ENCODE measurements around the gene LMBRD1.
"Not testable (repeated sequence)": the region's sequence is repeated elsewhere in the genome, so short reads cannot be mapped to it uniquely, and the experiment has no call there.

LMBRD1 gene

DNA sequence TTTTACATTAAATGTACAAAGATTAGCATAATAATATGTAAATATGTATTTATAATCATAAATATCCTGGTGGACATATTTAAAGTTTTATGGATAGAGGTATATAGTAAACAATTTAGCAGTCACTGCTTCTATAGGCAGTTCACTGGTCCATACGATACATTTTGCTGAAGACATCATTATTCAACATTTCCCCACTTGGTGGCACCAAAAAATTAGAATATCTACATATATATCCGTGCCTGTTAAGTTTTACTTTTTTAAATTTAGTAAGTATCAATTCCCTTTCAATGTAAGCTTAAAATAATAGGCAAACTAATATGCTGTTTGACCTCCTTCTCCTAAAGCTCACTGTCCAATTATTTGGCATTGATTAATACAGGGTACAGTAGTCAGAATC is 64.2 kb downstream of the LMBRD1 start:
- no peak for DNase-seq (ENCODE audit: low read depth)

GRCh38 chr6:69732045-69732444 is 64.8 kb downstream of the LMBRD1 start:
- no peak for DNase-seq (ENCODE audit: low read depth)

DNA sequence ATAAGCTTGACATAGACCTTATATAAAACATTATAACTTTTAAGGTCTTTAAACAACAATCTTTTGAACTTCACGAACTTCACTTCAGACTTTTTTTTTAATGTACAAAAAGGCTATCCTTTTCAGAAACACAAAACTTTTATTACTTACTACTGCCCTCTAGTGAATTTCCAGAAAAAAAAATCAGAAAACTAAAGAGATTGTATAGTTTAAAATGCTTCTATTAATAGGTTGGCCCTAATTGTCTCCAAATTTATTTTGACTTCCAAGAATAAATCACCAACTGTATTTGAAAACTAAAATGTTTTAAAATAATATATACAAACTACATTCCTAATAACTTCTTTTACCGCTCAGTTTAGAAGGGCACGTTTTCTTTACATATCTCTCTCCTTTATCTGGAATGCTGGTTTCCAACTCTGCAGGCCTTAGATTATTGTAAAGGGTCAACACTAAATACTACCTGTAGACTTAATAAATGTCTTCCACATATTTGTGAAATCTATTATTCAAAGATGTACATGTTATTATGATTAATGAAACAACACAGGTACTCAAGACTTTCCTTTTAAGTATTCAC is 66.8 kb downstream of the LMBRD1 start:
- DNase-seq (ENCODE audit: low read depth) = no peak

DNA sequence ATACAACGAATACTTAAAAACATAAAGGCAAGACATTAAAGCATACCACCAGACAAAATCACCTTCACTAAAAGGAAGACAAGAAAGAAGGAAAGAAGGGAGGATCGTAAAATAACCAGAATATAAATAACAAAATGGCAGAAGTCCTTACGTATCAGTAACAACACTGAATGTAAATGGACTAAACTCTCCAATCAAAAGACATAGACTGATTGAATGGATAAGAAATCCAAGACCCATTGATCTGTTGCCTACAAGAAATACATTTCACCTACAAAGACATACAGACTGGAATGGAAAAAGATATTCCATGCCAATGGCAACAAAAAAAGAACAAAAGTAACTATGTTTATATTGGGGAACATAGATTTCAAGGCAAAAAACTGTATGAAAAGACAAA is 74.1 kb downstream of the LMBRD1 start:
- no peak for DNase-seq (ENCODE audit: low read depth)

DNA sequence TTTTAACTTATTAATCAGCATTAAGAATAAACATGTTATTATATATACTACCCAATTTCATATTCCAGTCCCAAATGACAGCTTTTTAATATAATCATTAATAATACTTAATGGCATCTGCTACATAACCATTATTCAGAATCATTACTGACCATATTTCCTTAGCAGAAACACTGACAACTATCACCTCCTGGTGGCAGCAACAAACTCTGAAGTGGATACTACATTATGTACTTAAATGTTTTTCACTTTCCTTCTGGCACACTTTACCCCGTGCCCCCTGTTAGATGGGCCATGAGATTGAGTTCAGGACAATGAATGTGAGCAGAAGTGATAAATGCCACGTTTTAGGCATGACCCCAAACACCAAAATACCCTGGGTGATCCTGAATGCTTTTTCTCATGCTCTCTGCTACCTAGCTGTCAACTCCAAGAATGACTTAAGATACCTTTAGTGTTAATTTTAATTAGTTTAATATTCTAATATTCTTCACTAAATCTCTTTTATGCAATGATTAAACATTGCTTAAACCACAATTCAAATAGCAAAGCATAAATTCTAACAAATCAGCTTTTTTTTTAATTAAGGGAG is 77.1 kb downstream of the LMBRD1 start:
- DNase-seq (ENCODE audit: low read depth) = no peak

GRCh38 chr6:69706724-69707123 is 90.1 kb downstream of the LMBRD1 start:
- no peak for DNase-seq (ENCODE audit: low read depth)

GRCh38 chr6:69705954-69706353 is 90.9 kb downstream of the LMBRD1 start:
- no peak for DNase-seq (ENCODE audit: low read depth)

- no peak for DNase-seq (ENCODE audit: low read depth)
These were observed 91.9 kb downstream of the LMBRD1 start for GRCh38 chr6:69704916-69705315.

- DNase-seq (ENCODE audit: low read depth) = no peak
These were observed 97.2 kb downstream of the LMBRD1 start for GRCh38 chr6:69699655-69700054.

- DNase-seq (ENCODE audit: low read depth) = no peak
These were observed 100.5 kb downstream of the LMBRD1 start for GRCh38 chr6:69696273-69696672.

DNA sequence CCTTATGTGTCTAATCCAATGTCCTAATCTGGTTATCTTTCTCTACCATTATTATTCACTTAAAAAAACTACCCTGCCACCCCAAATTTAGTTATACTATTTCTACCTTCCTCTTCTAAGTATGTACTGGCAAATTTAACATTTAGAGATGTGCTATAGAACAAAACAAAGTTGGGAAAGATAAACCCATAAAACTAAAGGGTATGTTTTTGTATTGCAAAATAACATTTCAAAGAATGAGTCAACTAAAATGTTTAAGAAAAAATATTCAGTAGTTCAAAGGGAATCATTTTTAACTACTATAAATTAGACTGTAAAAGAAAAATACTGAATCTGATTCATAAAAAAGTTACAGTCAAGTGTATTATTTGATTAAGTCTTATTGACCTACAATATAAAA is 103.0 kb downstream of the LMBRD1 start:
- no peak for DNase-seq (ENCODE audit: low read depth)

- DNase-seq (ENCODE audit: low read depth) = no peak
These were observed 105.8 kb downstream of the LMBRD1 start for GRCh38 chr6:69690986-69691385.

DNA sequence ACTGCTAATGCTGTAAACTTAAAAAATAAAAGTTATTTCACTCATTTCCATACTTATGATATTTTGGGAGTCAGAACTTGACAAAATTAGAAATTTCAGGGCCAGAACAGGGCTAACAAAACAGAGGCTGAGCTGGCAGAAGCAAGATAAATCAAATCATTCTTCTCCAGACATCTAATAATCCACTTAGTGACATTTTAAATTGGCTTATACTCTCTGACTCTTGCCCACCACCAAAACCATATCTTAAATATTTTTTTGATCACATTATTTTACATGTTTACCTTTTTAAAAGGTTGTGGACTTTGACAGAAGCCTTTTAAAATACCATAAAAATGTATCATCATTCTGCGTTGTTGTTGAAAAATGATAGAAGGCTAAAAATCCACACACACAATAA is 116.5 kb downstream of the LMBRD1 start:
- no peak for DNase-seq (ENCODE audit: low read depth)

GRCh38 chr6:69673298-69673697 is 123.5 kb downstream of the LMBRD1 start:
- no peak for DNase-seq (ENCODE audit: low read depth)

DNA sequence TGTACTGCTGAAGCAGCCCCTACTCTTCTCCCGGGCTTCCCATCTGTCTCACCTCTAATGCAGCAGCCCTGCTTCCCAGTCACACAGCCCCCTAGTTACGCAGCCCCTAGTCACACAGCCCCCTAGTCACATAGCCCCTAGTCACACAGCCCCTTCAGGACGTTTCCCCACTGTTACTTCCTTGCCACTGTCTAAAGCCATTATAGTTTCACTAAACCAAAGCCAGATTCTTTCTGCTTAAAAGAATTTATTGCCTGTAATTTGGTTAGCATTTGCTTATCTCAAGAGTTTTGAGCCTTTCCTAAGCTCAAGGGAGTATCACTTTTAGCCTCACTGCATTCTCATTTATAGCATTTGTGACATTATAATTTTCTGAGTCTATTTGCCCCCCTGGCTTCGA is 127.9 kb downstream of the LMBRD1 start:
- DNase-seq (ENCODE audit: low read depth) = no peak

DNA sequence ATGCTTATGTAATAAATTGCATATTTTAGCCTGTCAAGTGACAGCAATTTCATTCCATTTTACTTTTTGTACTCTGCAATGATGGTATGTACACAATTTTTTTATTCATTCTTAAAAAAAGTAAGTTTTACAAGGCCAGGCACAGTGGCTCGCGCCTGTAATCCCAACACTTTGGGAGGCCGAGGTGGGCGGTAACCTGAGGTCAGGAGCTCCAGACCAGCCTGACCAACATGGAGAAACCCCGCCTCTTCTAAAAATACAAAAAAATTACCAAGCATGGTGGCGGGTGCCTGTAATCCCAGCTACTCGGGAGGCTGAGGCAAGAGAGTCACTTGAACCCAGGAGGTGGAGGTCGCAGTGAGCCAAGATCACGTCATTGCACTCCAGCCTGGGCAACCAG is 130.0 kb downstream of the LMBRD1 start:
- DNase-seq (ENCODE audit: low read depth) = not testable (repeated sequence)

- DNase-seq (ENCODE audit: low read depth) = no peak
These were observed 131.4 kb downstream of the LMBRD1 start for GRCh38 chr6:69665437-69665836.

- DNase-seq (ENCODE audit: low read depth) = no peak
These were observed 132.3 kb downstream of the LMBRD1 start for GRCh38 chr6:69664551-69664950.

DNA sequence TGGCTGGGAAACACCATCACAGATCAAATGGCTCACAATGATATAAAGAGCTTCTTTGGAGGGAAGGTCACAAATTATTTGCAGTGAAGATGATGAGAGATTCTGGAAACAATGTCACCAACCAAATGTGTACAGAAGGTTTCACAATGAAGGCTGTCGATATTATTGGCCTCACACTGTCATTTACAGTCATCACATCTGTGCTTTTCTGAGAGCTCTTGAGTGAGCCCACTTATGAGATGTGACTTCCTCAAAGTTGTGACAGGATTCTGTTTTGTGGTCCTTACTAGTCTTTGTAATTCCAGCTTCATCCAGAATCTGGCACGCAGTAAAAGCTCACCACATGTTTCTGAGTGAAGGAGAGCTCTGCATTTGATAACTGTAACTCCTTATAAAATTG is 133.6 kb downstream of the LMBRD1 start:
- DNase-seq (ENCODE audit: low read depth) = no peak

DNA sequence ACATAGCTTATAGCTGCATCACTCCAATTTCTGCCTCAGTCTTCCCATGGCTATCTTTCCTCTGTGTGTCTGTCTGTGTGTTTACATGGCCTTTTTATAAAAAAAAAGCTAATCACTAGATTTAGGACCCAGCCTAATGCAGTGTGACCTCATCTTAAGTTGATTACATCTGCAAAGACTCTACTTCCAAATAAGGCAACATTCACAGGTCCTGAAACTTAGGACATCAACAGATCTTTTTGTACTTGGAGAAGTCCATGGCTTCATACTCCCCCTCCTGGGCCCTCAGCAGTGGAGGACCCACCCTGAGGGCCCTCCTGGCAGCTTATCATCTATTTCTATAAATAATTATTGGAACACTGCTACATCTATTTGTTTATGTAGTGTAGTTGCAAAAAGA is 146.1 kb downstream of the LMBRD1 start:
- no peak for DNase-seq (ENCODE audit: low read depth)

- no peak for DNase-seq (ENCODE audit: low read depth)
These were observed 149.1 kb downstream of the LMBRD1 start for GRCh38 chr6:69647726-69648125.

GRCh38 chr6:69643688-69644087 is 153.1 kb downstream of the LMBRD1 start:
- no peak for DNase-seq (ENCODE audit: low read depth)

- DNase-seq (ENCODE audit: low read depth) = no peak
These were observed 163.9 kb downstream of the LMBRD1 start for GRCh38 chr6:69632932-69633331.

GRCh38 chr6:69631552-69632346 is 165.1 kb downstream of the LMBRD1 start:
- no peak for DNase-seq (ENCODE audit: low read depth)

Measured in T-helper 22 cell (primary cell).